Raji (cell line): ENCODE data around the gene PDGFC.

Experiments
- POLR2A ChIP-seq: IDR thresholded peaks from 2 replicates; pipeline ENCODE4 v1.6.1; 2011; ENCODE audit warnings: low read depth, low read length, control low read depth; ENCODE audit not compliant: insufficient read depth

Gene PDGFC

GRCh38 chr4:156858071-156858470 is 113.5 kb downstream of the PDGFC start:
- no peak for TF ChIP-seq POLR2A

DNA sequence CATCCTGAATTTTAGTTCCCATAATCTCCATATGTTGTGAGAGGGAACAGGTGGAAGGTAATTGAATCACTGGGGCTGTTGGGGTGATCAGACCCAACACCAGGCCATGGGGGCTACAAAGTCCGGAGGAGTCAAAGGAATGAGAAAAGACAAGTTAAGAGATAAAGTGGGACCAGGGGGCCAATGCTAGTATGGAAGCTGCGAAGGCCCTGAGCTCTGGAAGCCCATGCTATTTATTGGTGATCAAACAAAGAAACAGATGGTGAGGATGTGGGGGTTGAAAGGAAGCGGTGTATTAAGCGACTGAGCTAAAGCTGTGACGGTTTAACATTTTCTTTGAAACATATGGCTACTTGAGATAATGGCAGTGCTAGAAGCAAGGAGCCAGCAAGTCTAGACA is 132.8 kb downstream of the PDGFC start:
- no peak for TF ChIP-seq POLR2A

GRCh38 chr4:156837625-156838345 is 133.8 kb downstream of the PDGFC start:
- TF ChIP-seq POLR2A, result no peak

- no peak for TF ChIP-seq POLR2A
Observed at GRCh38 chr4:156832886-156833285, 138.7 kb downstream of the PDGFC start.

GRCh38 chr4:156830351-156830750 is 141.2 kb downstream of the PDGFC start:
- no peak for TF ChIP-seq POLR2A

DNA sequence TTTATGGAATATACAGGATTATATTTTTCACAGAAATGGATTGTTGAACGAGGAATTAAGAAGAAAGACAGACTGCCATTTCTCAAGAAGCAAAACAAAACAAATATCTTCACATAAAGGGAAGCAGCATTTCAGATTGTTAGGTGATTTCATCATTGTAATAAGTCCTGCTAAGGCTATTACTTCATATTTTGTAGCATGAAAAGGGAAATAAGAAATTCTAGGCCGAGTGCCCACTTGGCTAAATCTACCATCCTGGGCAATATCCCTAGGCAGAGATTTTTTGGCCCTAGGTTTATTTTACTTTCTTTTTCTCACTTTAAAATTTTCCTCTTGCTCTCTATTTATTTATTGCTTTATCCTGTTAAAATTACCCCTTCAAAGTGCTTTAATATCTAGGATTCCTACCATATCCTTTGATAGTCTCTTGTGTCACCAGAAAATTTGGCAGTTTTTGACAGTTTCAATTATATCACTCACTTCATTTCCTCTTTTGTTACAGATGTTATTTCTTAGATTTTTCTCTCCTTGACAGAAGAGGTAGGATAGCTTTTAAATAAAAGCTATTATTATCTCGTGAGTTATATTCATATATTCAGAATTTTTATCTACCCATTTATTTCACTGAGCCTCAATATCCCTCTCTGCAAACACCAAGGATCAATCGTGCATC is 142.3 kb downstream of the PDGFC start:
- TF ChIP-seq POLR2A, result no peak

DNA sequence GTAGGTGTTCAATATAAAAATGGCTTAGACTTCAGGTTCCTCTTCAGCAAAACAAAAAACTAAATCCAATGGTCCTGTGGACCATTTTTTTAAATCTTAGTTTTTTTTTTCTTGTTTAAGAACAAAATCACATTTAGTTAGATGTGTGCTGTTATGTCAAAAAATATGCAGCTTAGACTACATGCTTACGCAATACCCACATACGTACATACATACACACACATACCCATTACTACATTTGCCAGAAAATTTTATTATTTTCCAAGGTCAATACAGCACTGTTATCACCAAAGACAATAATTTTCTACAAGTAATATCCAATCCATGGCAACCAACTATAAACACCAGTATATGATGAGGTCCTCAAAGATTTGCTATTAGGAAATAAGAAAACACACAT is 144.1 kb downstream of the PDGFC start:
- TF ChIP-seq POLR2A, result no peak

DNA sequence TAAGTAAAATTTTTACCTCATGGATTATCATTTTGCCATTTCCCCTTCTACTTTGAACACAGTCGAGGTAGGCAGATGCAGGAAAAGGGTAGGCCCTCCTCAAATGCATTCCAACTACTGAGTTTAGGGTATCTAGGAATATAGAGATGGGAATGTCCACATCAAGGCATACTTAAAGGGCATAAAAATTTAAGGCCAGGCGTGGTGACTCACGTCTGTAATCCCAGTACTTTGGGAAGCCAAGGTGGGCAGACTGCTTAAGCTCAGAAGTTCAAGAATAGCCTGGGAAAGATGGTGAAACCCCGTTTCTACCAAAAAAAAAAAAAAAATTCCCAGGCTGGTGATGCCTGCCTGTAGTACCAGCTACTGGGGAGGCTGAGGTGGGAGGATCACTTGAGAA is 146.5 kb downstream of the PDGFC start:
- TF ChIP-seq POLR2A, result no peak

- TF ChIP-seq POLR2A, result no peak
Observed at GRCh38 chr4:156824451-156825060, 147.0 kb downstream of the PDGFC start.

- TF ChIP-seq POLR2A, result no peak
Observed at GRCh38 chr4:156820931-156821330, 150.7 kb downstream of the PDGFC start.

DNA sequence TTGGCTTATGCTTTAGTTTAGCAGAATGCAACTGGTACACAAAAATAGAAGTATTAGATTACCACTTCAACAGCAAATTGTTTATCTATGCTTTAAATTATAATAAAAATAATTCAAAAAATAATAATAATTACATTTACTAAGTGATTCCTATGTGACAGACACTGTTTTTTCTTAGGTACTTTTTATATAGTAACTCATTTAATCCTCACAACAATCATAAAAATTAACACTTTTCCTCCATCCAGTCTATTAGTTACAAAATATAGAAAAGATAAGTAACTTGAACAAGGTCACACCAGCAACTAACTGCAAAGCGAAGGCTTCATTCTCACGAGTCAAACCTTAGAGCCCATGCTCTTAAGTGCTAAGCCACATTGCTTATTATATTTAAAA is 155.2 kb downstream of the PDGFC start:
- TF ChIP-seq POLR2A, result no peak

DNA sequence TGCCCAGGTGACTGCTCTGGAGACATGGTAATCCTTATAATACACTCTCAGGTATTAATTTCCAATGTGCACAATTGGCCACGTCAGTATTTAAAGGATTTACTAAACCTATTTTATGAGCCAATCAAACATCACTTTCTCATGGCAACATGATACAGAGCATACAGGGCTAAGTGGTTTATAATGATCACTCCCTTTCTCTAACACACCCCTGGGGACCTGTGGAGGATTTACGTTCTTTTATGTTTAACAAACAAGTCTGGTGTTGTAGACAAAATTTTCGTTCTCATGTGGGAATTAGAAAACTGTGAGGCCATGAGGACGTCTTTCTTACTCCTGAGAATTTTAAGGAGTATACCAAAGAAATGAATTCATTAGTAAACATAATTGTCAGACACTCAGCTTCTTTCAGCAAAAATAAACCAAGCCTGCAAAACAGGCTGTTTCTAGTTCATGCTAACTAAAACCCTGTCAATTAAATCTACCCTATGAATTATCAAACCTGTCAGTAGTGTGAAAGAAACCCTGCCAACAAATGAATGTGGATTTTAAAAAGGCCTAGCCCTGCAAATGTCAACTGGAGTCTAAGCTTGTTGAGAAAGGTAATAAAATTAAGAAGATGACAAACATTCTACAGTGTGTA is 155.8 kb downstream of the PDGFC start:
- TF ChIP-seq POLR2A, result no peak

- no peak for TF ChIP-seq POLR2A
Observed at GRCh38 chr4:156811963-156812362, 159.6 kb downstream of the PDGFC start.

GRCh38 chr4:156811286-156811685 is 160.3 kb downstream of the PDGFC start:
- no peak for TF ChIP-seq POLR2A

- no peak for TF ChIP-seq POLR2A
Observed at GRCh38 chr4:156805696-156806095, 165.9 kb downstream of the PDGFC start.

DNA sequence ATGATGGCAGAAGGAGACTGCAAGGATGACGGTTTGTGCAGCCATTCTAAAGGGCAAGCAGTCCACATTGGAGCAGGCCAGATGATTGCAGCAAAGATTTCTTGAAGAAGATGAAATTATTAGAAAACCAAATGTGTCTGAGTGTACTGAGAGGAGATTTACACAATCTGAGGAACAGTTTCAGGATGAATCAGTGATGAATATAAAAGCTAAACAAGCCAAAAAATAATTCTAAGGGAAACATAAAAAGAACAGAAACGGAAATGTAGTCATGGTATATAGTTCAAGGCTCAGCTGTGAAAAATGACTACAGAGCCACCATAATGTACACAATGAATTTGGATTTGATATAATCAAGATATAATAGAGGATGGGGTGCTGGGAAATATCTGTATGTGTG is 168.5 kb downstream of the PDGFC start:
- no peak for TF ChIP-seq POLR2A
